ENCODE results near the gene CGNL1. TPM values are rescaled to one million over a fixed set of nuclear protein-coding genes. Genes with fewer than 3 reads are reported as not detected.

CGNL1 gene
- total RNA-seq, 1 donor from 2014 or later = 4.0 TPM

GRCh38 chr15:57455929-57456328, 79.6 kb downstream of the CGNL1 start:
- no peak for DNase-seq (ENCODE audit: low read depth)

DNA sequence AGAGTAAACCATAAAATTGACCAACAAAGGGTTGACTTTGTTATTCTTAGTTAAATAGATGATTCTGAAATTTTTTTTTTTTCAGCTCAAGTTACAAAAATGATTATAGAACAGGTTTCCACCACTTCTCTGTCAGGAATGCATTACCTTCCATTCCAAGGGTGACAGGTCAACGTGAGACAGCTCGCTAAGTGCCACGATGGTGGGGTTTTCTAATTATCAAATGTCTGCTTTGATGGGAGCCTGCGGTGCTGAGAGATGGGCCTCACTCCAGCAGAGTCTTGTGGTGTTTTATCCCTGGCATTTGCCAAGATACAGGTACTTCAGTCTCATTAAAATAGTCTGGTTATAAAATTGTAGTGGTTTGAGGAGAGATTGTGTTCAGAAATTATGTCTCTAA, 80.3 kb downstream of the CGNL1 start:
- DNase-seq (ENCODE audit: low read depth) = no peak

GRCh38 chr15:57457726-57458125, 81.4 kb downstream of the CGNL1 start:
- peak; percentile 56 for DNase-seq (ENCODE audit: low read depth)

DNA sequence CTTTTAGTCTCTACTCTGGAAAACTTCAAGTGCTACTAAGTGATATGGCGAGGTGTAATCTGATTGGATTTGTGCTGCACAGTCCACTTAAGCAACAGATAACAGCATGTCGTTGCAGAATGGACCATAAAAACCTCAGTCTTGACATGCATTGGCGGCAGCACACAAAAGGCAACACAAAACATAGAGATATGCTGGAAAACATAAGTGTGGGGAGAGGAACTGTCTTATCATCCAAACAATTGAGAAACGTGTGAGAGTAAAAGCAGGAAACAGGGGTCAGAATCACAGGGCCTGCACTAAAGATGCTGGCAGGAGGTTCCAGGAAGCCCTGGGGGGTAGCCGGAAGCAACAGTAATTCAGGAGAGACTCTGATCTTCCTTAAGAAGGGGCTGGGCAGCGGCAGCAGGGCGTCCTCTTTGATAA, 82.1 kb downstream of the CGNL1 start:
- no peak for DNase-seq (ENCODE audit: low read depth)

- DNase-seq (ENCODE audit: low read depth) = no peak
Measured at GRCh38 chr15:57460208-57460816, 84.0 kb downstream of the CGNL1 start.

GRCh38 chr15:57461541-57461940, 85.2 kb downstream of the CGNL1 start:
- no peak for DNase-seq (ENCODE audit: low read depth)

- DNase-seq (ENCODE audit: low read depth) = no peak
Measured at GRCh38 chr15:57462381-57462780, 86.1 kb downstream of the CGNL1 start.

GRCh38 chr15:57463360-57463759, 87.1 kb downstream of the CGNL1 start:
- DNase-seq (ENCODE audit: low read depth) = no peak

DNA sequence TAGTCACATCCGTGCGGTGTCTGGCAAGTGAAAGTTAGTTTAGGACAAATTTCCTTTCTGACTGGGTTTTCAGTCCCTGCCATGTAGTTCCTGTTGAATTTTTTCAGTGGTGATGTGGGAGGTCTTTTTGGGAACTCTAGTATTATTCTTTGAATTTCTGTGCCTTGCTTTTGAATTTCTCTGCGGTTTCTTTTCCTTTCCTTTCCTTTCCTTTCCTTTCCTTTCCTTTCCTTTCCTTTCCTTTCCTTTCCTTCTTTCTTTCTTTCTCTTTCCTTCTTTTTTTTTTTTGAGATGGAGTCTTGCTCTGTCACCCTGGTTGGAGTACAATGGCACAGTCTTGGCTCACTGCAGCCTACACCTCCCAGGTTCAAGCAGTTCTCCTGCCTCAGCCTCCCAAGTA, 88.2 kb downstream of the CGNL1 start:
- DNase-seq (ENCODE audit: low read depth) = no peak

- DNase-seq (ENCODE audit: low read depth) = no peak
Measured at GRCh38 chr15:57468486-57468885, 92.2 kb downstream of the CGNL1 start.

- DNase-seq (ENCODE audit: low read depth) = no peak
Measured at GRCh38 chr15:57470543-57470942, 94.2 kb downstream of the CGNL1 start.

DNA sequence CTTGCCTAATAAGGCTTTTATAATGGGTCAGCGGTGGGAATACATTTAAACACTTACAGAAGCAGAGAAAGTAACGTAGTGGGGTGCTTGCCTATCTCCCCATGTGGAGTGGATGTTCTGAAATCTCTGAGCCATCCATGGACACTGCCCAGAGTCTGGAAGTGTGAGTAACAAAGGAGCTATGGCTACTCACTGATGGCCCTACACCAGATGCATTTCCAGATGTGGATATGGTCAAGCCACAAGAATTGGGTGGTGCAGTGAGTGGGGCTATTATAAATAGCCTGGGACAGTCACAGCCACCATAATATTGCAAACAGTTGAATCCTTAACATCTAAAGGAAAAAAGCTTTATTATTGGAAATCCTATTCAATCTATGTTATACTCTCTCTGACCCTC, 96.6 kb downstream of the CGNL1 start:
- peak; percentile 73 for DNase-seq (ENCODE audit: low read depth)

- peak; percentile 51 for DNase-seq (ENCODE audit: low read depth)
Measured at GRCh38 chr15:57476533-57476975, 100.2 kb downstream of the CGNL1 start.

GRCh38 chr15:57477736-57478522, 101.6 kb downstream of the CGNL1 start:
- no peak for DNase-seq (ENCODE audit: low read depth)

GRCh38 chr15:57479005-57479404, 102.7 kb downstream of the CGNL1 start:
- no peak for DNase-seq (ENCODE audit: low read depth)

GRCh38 chr15:57481038-57481705, 104.9 kb downstream of the CGNL1 start:
- no peak for DNase-seq (ENCODE audit: low read depth)

DNA sequence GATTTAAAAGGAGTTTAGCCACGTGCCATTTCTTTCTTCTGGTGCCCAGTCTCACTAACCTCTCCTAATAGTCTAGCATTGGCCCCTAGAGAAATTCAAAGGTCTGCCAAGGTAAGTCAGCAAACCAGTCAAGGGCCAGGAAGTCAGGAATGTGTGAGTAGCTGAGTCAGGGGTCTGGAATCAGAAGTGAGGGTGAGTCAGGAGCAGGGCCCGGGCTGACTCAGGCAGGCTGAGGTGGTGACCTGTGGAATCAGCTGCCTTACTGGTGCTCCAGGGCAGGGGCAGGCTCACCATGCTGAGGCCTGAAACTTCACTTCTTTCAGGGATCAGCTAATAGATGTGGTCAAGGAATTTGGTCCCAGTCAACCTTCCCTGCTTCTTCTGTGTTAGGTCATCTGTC, 109.6 kb downstream of the CGNL1 start:
- peak; percentile 53 for DNase-seq (ENCODE audit: low read depth)

DNA sequence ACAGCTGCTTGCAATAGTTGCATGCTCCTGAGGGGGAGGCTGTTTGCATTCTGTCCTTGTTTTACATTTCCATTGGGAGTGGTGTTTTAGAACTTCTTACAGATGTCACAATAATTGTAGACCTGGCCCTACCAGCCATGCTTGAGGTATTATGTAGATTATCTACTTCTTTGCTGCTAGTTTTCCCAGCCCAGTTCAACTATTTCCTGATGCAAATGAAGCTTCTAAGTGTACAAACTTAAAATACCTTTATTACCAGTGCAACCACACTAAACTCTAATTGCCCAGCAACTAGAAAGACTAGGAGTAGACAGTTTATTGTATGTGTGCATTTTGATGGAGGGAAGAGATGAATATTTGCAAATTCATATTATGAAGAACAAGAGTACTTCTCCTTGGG, 110.5 kb downstream of the CGNL1 start:
- no peak for DNase-seq (ENCODE audit: low read depth)

DNA sequence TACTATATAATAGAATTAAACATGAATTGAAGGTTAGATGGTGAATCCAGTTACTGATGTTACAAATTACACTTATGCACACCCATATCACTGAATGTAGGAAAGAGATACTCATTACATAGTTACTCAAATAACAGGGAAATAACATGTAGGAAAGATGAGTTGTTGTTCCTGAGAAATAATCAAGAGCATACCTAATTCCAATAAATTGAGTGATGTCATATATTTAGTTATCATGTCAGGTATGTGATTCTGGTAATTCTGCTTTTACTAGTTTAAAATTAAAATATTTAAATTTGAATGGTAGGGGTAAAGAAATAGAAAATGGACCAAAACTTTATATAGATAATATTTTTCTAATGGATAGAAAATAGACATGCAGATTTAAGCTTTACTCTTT, 112.8 kb downstream of the CGNL1 start:
- no peak for DNase-seq (ENCODE audit: low read depth)

DNA sequence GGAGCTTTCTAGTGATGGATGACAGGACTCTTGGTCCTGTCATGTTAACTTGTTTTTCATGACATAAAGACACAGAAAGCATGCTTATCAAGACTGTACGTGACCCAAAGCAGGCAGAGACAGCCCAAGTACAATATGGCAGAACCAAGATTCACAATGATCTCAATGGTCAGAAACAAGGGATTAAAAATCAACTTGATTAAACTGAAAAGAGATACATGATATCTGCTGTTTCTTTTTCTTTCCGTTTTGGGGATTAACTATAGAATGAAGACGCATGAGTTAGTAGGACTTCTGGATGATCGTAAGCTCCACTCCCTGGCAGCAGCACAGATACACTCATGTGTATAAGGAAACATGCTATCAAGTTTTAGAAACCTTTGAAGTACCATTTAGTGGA, 117.0 kb downstream of the CGNL1 start:
- DNase-seq (ENCODE audit: low read depth) = no peak

DNA sequence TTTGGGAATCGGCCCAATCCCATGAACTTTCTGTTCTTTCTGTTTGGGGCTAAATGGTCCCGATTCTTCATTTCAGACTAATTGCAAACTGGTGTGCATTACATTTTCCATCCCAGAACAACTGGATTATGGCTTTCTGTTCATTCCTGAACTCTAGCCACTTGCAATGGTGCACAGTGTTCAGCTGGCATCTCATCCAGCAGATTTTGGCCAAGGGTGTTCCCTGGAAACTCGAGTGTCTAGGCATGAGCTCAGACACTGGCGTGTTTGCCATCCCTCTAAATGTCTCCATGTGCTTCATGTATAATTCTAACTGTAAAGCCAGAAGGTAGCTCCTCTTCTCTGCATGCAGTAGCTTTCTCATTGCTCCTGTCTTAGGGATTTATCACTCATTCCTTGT, 118.3 kb downstream of the CGNL1 start:
- DNase-seq (ENCODE audit: low read depth) = no peak

DNA sequence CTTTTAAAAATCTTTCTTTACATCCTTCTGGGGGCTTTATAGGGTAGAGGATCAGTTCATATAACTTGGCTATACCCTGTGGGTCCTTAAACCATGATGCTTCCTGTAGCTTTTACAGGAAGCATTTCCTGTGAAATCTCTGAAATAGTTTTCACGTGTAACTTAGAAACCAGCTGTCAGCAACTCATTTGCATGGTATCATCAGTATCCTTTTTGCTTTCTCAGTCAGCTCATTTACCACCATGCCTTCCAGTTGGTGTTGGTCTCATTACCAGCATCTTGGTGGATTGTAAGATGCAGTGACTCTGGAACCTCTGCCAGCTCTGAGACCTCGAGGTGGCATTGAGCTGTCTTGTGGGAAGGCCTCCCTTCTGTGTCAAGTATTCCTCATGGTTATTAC, 118.7 kb downstream of the CGNL1 start:
- no peak for DNase-seq (ENCODE audit: low read depth)

Measured in myocyte (in vitro differentiated cells).